H1 (cell line): ENCODE data around the gene LLGL1. TPM values are rescaled to one million over a fixed set of nuclear protein-coding genes. Genes with fewer than 3 reads are reported as not detected.

Experiments
- CTCF ChIA-PET: fragments of 300-600 bp; sonication (Branson Sonifier 250); formaldehyde crosslinking; loops from one replicate; lab custom pipeline; 2021; ENCODE audit not compliant: partially characterized antibody; lab: Charles Lee
- POLR2A ChIA-PET: fragments of 300-600 bp; sonication (Branson Sonifier 250); formaldehyde crosslinking; loops from one replicate; lab custom pipeline; 2021; ENCODE audit warnings: inconsistent platforms; ENCODE audit not compliant: partially characterized antibody; lab: Charles Lee
- DNase-seq, 2 experiments: peaks; one replicate each; pipeline versions ENCODE4 v3.0.0 to v3.0.0-alpha.2; 2010 to 2022; ENCODE audit warnings: low spot score in 2 of 2, low read depth in 1 of 2, mixed read lengths in 1 of 2
- FAIRE-seq: peaks from 2 replicates; lab custom pipeline; 2011; peaks lifted over from hg19 to GRCh38; lab: Jason Lieb, UNC
- H2AFZ ChIP-seq: 2 replicates; pipeline ENCODE4 v1.8.1; 2012; ENCODE audit warnings: low read length, inconsistent platforms
- H2AK5ac ChIP-seq: 2 replicates; pipeline ENCODE4 v1.6.1; 2013; ENCODE audit warnings: low read depth, low read length
- H2BK120ac ChIP-seq: replicated peaks from 2 replicates; pipeline ENCODE3; 2013; ENCODE audit warnings: low read depth, low read length, inconsistent platforms
- H2BK12ac ChIP-seq: 2 replicates; pipeline ENCODE4 v1.6.1; 2013; ENCODE audit warnings: low read depth, low read length
- H2BK15ac ChIP-seq: 2 replicates; pipeline ENCODE4 v1.6.1; 2013; ENCODE audit warnings: low read length
- H2BK20ac ChIP-seq: 2 replicates; pipeline ENCODE4 v1.6.1; 2013; ENCODE audit warnings: low read length
- H2BK5ac ChIP-seq: 2 replicates; pipeline ENCODE4 v1.6.1; 2013; ENCODE audit warnings: low read depth, low read length
- H3K14ac ChIP-seq: 2 replicates; pipeline ENCODE4 v1.6.1; 2013; ENCODE audit warnings: inconsistent platforms; ENCODE audit not compliant: insufficient read length
- H3K18ac ChIP-seq: 2 replicates; pipeline ENCODE4 v1.6.1; 2013; ENCODE audit warnings: low read length; ENCODE audit errors: extremely low read depth
- H3K23ac ChIP-seq: 2 replicates; pipeline ENCODE4 v1.6.1; 2013; ENCODE audit warnings: inconsistent platforms; ENCODE audit not compliant: insufficient read length
- H3K23me2 ChIP-seq: 2 replicates; pipeline ENCODE4 v1.6.1; 2013; ENCODE audit warnings: low read depth, low read length
- H3K27ac ChIP-seq: 2 replicates; pipeline ENCODE4 v1.6.1; 2011; ENCODE audit warnings: low read depth, low read length, inconsistent platforms
- H3K27me3 ChIP-seq, 4 experiments: replicated peaks in 1 of 4; 1 replicate in 1 of 4; 2 replicates in 3 of 4; pipeline versions ENCODE4 v1.6.1 to v1.8.1; 2011 to 2013; ENCODE audit warnings: low read length in 3 of 4, mild to moderate bottlenecking in 3 of 4, inconsistent platforms in 2 of 4, mixed read lengths in 2 of 4, moderate library complexity in 1 of 4; ENCODE audit not compliant: control insufficient read depth in 3 of 4, insufficient read depth in 3 of 4; ENCODE audit errors: extremely low read depth in 1 of 4
- H3K36me3 ChIP-seq, 4 experiments: 2 replicates each; pipeline versions ENCODE4 v1.6.1 to v1.8.1; 2011 to 2013; ENCODE audit warnings: mild to moderate bottlenecking in 4 of 4, low read length in 3 of 4, moderate library complexity in 2 of 4, control low read depth in 1 of 4, inconsistent platforms in 1 of 4; ENCODE audit not compliant: insufficient read depth in 4 of 4, control insufficient read depth in 2 of 4
- H3K4ac ChIP-seq: replicated peaks from 2 replicates; pipeline ENCODE3; 2013; ENCODE audit warnings: low read length, low read depth, mixed read lengths, inconsistent platforms; ENCODE audit not compliant: insufficient read length
- H3K4me1 ChIP-seq, 4 experiments: replicated peaks in 1 of 4; 1 replicate in 1 of 4; 2 replicates in 3 of 4; pipeline versions ENCODE4 v1.6.1 to v1.8.1; 2011 to 2013; ENCODE audit warnings: low read length in 3 of 4, inconsistent platforms in 2 of 4, mixed read lengths in 1 of 4; ENCODE audit not compliant: insufficient read depth in 4 of 4, control insufficient read depth in 3 of 4
- H3K4me2 ChIP-seq, 2 experiments: 2 replicates each; pipeline versions ENCODE4 v1.6.1 to v1.8.1; 2011 to 2013; ENCODE audit warnings: low read depth in 2 of 2, low read length in 2 of 2, control low read depth in 1 of 2, inconsistent platforms in 1 of 2, mild to moderate bottlenecking in 1 of 2; ENCODE audit not compliant: insufficient read depth in 1 of 2
- H3K4me3 ChIP-seq, 4 experiments: fragments of 200-600, 300-600 bp in 1 of 4; sonication (generic), shearing (Covaris generic), sonication (Bioruptor Twin) in 1 of 4; 2 replicates each; pipeline versions ENCODE4 v1.5.1 to v1.8.1; 2011 to 2016; ENCODE audit warnings: low read length in 4 of 4, low read depth in 3 of 4, control low read depth in 2 of 4, inconsistent platforms in 2 of 4, mild to moderate bottlenecking in 2 of 4, mixed read lengths in 1 of 4, moderate library complexity in 1 of 4; ENCODE audit not compliant: insufficient read depth in 2 of 4; ENCODE audit errors: extremely low read depth in 1 of 4
- H3K56ac ChIP-seq: replicated peaks from 2 replicates; pipeline ENCODE3; 2013; ENCODE audit warnings: low read depth, mild to moderate bottlenecking, mixed read lengths, low read length, inconsistent platforms; ENCODE audit not compliant: insufficient read length
- H3K79me1 ChIP-seq: 2 replicates; pipeline ENCODE4 v1.6.1; 2013; ENCODE audit warnings: low read depth, low read length, control low read depth
- H3K79me2 ChIP-seq, 2 experiments: 2 replicates each; pipeline versions ENCODE4 v1.6.1 to v1.8.1; 2012 to 2013; ENCODE audit warnings: low read length in 2 of 2, mild to moderate bottlenecking in 2 of 2, inconsistent platforms in 1 of 2; ENCODE audit not compliant: insufficient read depth in 2 of 2, control insufficient read depth in 1 of 2
- H3K9ac ChIP-seq, 4 experiments: replicated peaks in 1 of 4; 1 replicate in 1 of 4; 2 replicates in 3 of 4; pipeline versions ENCODE4 v1.6.1 to v1.8.1; 2011 to 2013; ENCODE audit warnings: low read depth in 3 of 4, low read length in 3 of 4, control low read depth in 2 of 4, mild to moderate bottlenecking in 2 of 4, moderate library complexity in 2 of 4, inconsistent platforms in 1 of 4; ENCODE audit errors: extremely low read depth in 1 of 4
- H3K9me3 ChIP-seq, 2 experiments: 2 replicates each; pipeline versions ENCODE4 v1.6.1 to v1.8.1; 2012 to 2013; ENCODE audit warnings: mild to moderate bottlenecking in 2 of 2, moderate library complexity in 2 of 2, control low read depth in 1 of 2, inconsistent platforms in 1 of 2, low read depth in 1 of 2, low read length in 1 of 2, mixed read lengths in 1 of 2; ENCODE audit not compliant: insufficient read depth in 2 of 2
- H4K20me1 ChIP-seq, 2 experiments: replicated peaks in 1 of 2; 2 replicates each; pipeline versions ENCODE3 to v1.8.1; 2011 to 2013; ENCODE audit warnings: inconsistent platforms in 2 of 2, low read length in 2 of 2, mild to moderate bottlenecking in 1 of 2; ENCODE audit not compliant: insufficient read depth in 2 of 2, control insufficient read depth in 1 of 2
- H4K5ac ChIP-seq: 2 replicates; pipeline ENCODE4 v1.6.1; 2013; ENCODE audit warnings: low read length, low read depth, mixed read lengths, inconsistent platforms; ENCODE audit not compliant: insufficient read length
- H4K8ac ChIP-seq: 2 replicates; pipeline ENCODE4 v1.8.0; 2013; ENCODE audit warnings: mild to moderate bottlenecking, moderate library complexity, low read length, inconsistent platforms; ENCODE audit not compliant: insufficient read depth; ENCODE audit errors: extremely low read depth
- H4K91ac ChIP-seq: replicated peaks from 2 replicates; pipeline ENCODE3; 2013; ENCODE audit warnings: low read length, mixed read lengths, inconsistent platforms; ENCODE audit not compliant: insufficient read length
- POLR2A ChIP-seq, 2 experiments: IDR thresholded peaks; 1 replicate in 1 of 2; 2 replicates in 1 of 2; pipeline ENCODE4 v1.6.1; 2011; ENCODE audit warnings: low read depth in 2 of 2, low read length in 2 of 2, mild to moderate bottlenecking in 2 of 2; ENCODE audit errors: control extremely low read depth in 1 of 2
- POLR2AphosphoS5 ChIP-seq: IDR thresholded peaks from 2 replicates; pipeline ENCODE4 v1.6.1; 2011; ENCODE audit warnings: low read depth, low read length
- POU5F1 ChIP-seq: IDR thresholded peaks from 2 replicates; pipeline ENCODE4 v1.6.1; 2011; ENCODE audit warnings: low read depth, mild to moderate bottlenecking, low read length, moderate library complexity
- SP1 ChIP-seq: IDR thresholded peaks from 2 replicates; pipeline ENCODE4 v1.6.1; 2011; ENCODE audit warnings: low read depth, low read length
- SP2 ChIP-seq: IDR thresholded peaks from 2 replicates; pipeline ENCODE4 v1.6.1; 2012; ENCODE audit warnings: mild to moderate bottlenecking, low read length, inconsistent platforms
- WGBS, 2 experiments: shearing (Covaris generic) in 1 of 2; methylation state at CpG; one replicate each; pipeline versions ENCODE4 v1.1.6 to v1.1.7; 2013 to 2015; ENCODE audit warnings: low lambda C conversion rate in 2 of 2, mixed read lengths in 2 of 2, inconsistent platforms in 1 of 2, low coverage in 1 of 2, missing lambda C conversion rate in 1 of 2; ENCODE audit not compliant: insufficient replicate concordance in 2 of 2, insufficient coverage in 1 of 2, insufficient read length in 1 of 2; ENCODE audit errors: extremely low coverage in 1 of 2, missing lambda C conversion rate in 1 of 2; 5-methylcytosine and 5-hydroxymethylcytosine counted together
- polyA plus RNA-seq, 7 experiments: library from polyadenylated mRNA; depleted of rRNA in 3 of 7; stranded (reverse) in 5 of 7; unstranded in 2 of 7; fragments of >200 nt in 5 of 7; fragments of 200-250 nt in 2 of 7; gene quantifications; 1 replicate in 5 of 7; 2 replicates in 1 of 7; 4 replicates in 1 of 7; pipeline versions ENCODE4 v1.2.1 to v1.2.3, GENCODE V29; 2011 to 2013; ENCODE audit warnings: missing spikeins in 2 of 7, mixed read lengths in 2 of 7
- total RNA-seq: library from RNA; stranded (reverse); fragmentation: NEBNext Ultra II Directional; extraction: Animal tissue kit (Norgen Biotek cat#: 25700); gene quantifications from 2 replicates; pipeline ENCODE4 v1.2.1, GENCODE V29; 2021

LLGL1 gene
- total and polyA plus RNA-seq, 2 of the 8 experiments (the other 6 are each of a cell fraction or from before 2014, with no cell fraction given), result 71.3 to 107 TPM

GRCh38 chr17:18237461-18237860 lies 12.0 kb downstream of the LLGL1 start:
- no peak for FAIRE-seq

More at GRCh38 chr17:18237461-18237860, 12.0 kb downstream of the LLGL1 start:
- no peak overlapping the region for H2BK12ac ChIP-seq
- no peaks in the 10 kb centered on the region for H3K23me2 ChIP-seq
- ChIA-PET CTCF (interaction anchor here (0.9 to 2.1 kb wide), 2 partner anchors 20 to 29 kb away, joined by 4 to 6 read pairs; no protein-coding TSS in a partner anchor), POLR2A (interaction anchor here (0.6 to 13.9 kb wide), 3 partner anchors 9 to 23 kb away, joined by 3 to 171 read pairs (median 4); partner anchors contain the start of genes FLII and MIEF2)
- no peak overlapping the region for H3K18ac ChIP-seq
- H3K4me2 ChIP-seq, result no peak overlapping the region
- WGBS, 2 experiments, result 96% methylated on average over 19 of the region's 20 CpGs; no CpG with 5 or more reads in 1 of the 2 experiments
- no peak overlapping the region for H3K27ac ChIP-seq
- peaks cover 6 to 23% of the 10 kb centered on the region in 2 experiments for H4K20me1 ChIP-seq
- no peak overlapping the region for H4K91ac ChIP-seq
- H4K8ac ChIP-seq, result no peak overlapping the region; the same call in 1 of the 2 replicates
- no peak overlapping the region for H2BK15ac ChIP-seq
- H3K4me3 ChIP-seq, result no peak overlapping the region
- no peak overlapping the region for H3K4ac ChIP-seq
- H3K23ac ChIP-seq, result no peak overlapping the region
- H3K36me3 ChIP-seq, result peaks cover 28 to 67% (median 49%) of the 10 kb centered on the region in 4 experiments; a peak in 7 of 8 replicates
- H3K9me3 ChIP-seq, result no peaks in the 10 kb centered on the region
- no peak overlapping the region for H2BK5ac ChIP-seq
- no peak overlapping the region for H2AK5ac ChIP-seq
- H4K5ac ChIP-seq, result no peak overlapping the region
- H3K9ac ChIP-seq, result no peak overlapping the region
- no peak overlapping the region for H3K14ac ChIP-seq
- no peak overlapping the region for H2BK120ac ChIP-seq
- H3K27me3 ChIP-seq, result peaks cover 0 to 2% (median 0%) of the 10 kb centered on the region in 4 experiments; a peak in 1 of 7 replicates
- H3K56ac ChIP-seq, result no peak overlapping the region
- H3K79me1 ChIP-seq, result peaks cover 6% of the 10 kb centered on the region
- DNase-seq, result no peak
- no peak for TF ChIP-seq POU5F1
- no peak for TF ChIP-seq POLR2A (IDR thresholded peaks at IDR 0.05; ENCODE audit: control extremely low read depth in 1 of 2, low read depth in 2 of 2, low read length in 2 of 2)
- TF ChIP-seq POLR2AphosphoS5, result no peak
- TF ChIP-seq SP1, result no peak
- no peak for TF ChIP-seq SP2
- H2BK20ac ChIP-seq, result no peak overlapping the region
- 0 out of 4 replicates have a peak, but pooled peaks cover 0 to 5% of the 10 kb centered on the region in 2 experiments for H3K79me2 ChIP-seq
- H3K4me1 ChIP-seq, result no peaks in the 10 kb centered on the region; a peak in 1 of 7 replicates
- no peak overlapping the region for H2AFZ ChIP-seq
